Activated CD8-positive, alpha-beta T cell treated with anti-CD3 and anti-CD28 coated beads for 36 hours (primary cell): Measurements from ENCODE around the gene FBXL20. TPM values are rescaled to one million over a fixed set of nuclear protein-coding genes. Genes with fewer than 3 reads are reported as not detected.
"Not testable (repeated sequence)": the region's sequence is repeated elsewhere in the genome, so short reads cannot be mapped to it uniquely, and the experiment has no call there.

Source experiments
- ATAC-seq: fragments of 200-7000 bp; cut with Tn5 transposase; one replicate; pipeline ENCODE4 v1.10.0; 2021; ENCODE audit warnings: mild to moderate bottlenecking, moderate library complexity
- CTCF ChIA-PET: fragments of 350-600 bp; sonication (Branson Sonifier 250); formaldehyde crosslinking; loops from one replicate; lab custom pipeline; 2021; ENCODE audit warnings: antibody characterized with exemption; lab: Charles Lee
- POLR2A ChIA-PET: fragments of 350-600 bp; sonication (Branson Sonifier 250); formaldehyde crosslinking; loops from one replicate; lab custom pipeline; 2021; ENCODE audit warnings: antibody characterized with exemption; lab: Charles Lee
- DNase-seq: peaks from one replicate; pipeline ENCODE4 v3.0.0-alpha.2; 2020
- H3K27ac Mint-ChIP-seq: one replicate; pipeline ENCODE4 v1.8.0; 2021; ENCODE audit warnings: mild to moderate bottlenecking, mixed read lengths
- H3K27me3 Mint-ChIP-seq: one replicate; pipeline ENCODE4 v1.8.0; 2021; ENCODE audit warnings: mixed read lengths
- H3K36me3 Mint-ChIP-seq: one replicate; pipeline ENCODE4 v1.8.0; 2021; ENCODE audit warnings: low read depth, mixed read lengths
- H3K4me1 Mint-ChIP-seq: one replicate; pipeline ENCODE4 v1.8.0; 2021; ENCODE audit warnings: low read depth, mixed read lengths
- H3K4me3 Mint-ChIP-seq: one replicate; pipeline ENCODE4 v1.8.0; 2021; ENCODE audit warnings: mild to moderate bottlenecking, moderate library complexity, mixed read lengths
- H3K9me3 Mint-ChIP-seq: one replicate; pipeline ENCODE4 v1.8.0; 2021; ENCODE audit warnings: mixed read lengths
- CTCF ChIP-seq: fragments of 200-600 bp; IDR thresholded peaks from one replicate; pipeline ENCODE4 v1.8.0; 2022; ENCODE audit warnings: antibody characterized with exemption, mild to moderate bottlenecking
- intact Hi-C: fragments of 100-400 bp; cut with micrococcal nuclease; formaldehyde crosslinking; loops from one replicate; pipeline ENCODE4 v1.10.0; 2022
- total RNA-seq, 2 experiments: library from RNA; stranded (reverse); gene quantifications; one replicate each; pipeline ENCODE4 v1.2.3, GENCODE V29; 2021

Gene FBXL20
- total RNA-seq, 2 experiments from 2014 or later, result 17.7 to 19.1 TPM

GRCh38 chr17:39443326-39443725 is 41.9 kb upstream of the FBXL20 start:
- ATAC-seq, result no peak
- H3K36me3 Mint-ChIP-seq, result peaks cover 46% of the 10 kb centered on the region
- CTCF ChIA-PET, result no interaction called here

GRCh38 chr17:39439868-39440267 is 38.4 kb upstream of the FBXL20 start:
- H3K4me1 Mint-ChIP-seq, H3K9me3 Mint-ChIP-seq, H3K27ac Mint-ChIP-seq, H3K27me3 Mint-ChIP-seq, intact Hi-C loops, H3K4me3 Mint-ChIP-seq, DNase-seq, ATAC-seq: not testable (repeated sequence)
- peaks cover 45% of the 10 kb centered on the region for H3K36me3 Mint-ChIP-seq
- CTCF ChIA-PET, result interaction anchor here (1.2 kb wide), 1 partner anchor 18 kb away, joined by 5 read pairs; no protein-coding TSS in a partner anchor
- POLR2A ChIA-PET, result interaction anchor here (0.6 to 2.7 kb wide), 3 partner anchors 22 to 734 kb away, joined by 3 to 12 read pairs (median 5); partner anchors contain the start of gene CDK12

More at GRCh38 chr17:39443326-39443725, 41.9 kb upstream of the FBXL20 start:
- H3K27ac Mint-ChIP-seq, result no peak overlapping the region
- no peak for TF ChIP-seq CTCF
- intact Hi-C loops, result no loop called here
- H3K9me3 Mint-ChIP-seq, result no peaks in the 10 kb centered on the region
- DNase-seq, result no peak
- no peaks in the 10 kb centered on the region for H3K27me3 Mint-ChIP-seq
- H3K4me3 Mint-ChIP-seq, result no peak overlapping the region
- H3K4me1 Mint-ChIP-seq, result peaks cover 13% of the 10 kb centered on the region
- POLR2A ChIA-PET, result no interaction called here

GRCh38 chr17:39429600-39429999 is 28.2 kb upstream of the FBXL20 start:
- intact Hi-C loops, result no loop called here
- POLR2A ChIA-PET, result no interaction called here
- no peak overlapping the region for H3K27ac Mint-ChIP-seq
- peaks cover 27% of the 10 kb centered on the region for H3K36me3 Mint-ChIP-seq
- no peaks in the 10 kb centered on the region for H3K4me1 Mint-ChIP-seq
- H3K27me3 Mint-ChIP-seq, result no peaks in the 10 kb centered on the region
- ATAC-seq (no peak), DNase-seq (no peak)
- H3K9me3 Mint-ChIP-seq, result no peaks in the 10 kb centered on the region
- no peak for TF ChIP-seq CTCF
- no peak overlapping the region for H3K4me3 Mint-ChIP-seq
- CTCF ChIA-PET, result no interaction called here

- no peak overlapping the region for H3K27ac Mint-ChIP-seq
- ATAC-seq (no peak), DNase-seq (no peak)
- H3K36me3 Mint-ChIP-seq, result peaks cover 26% of the 10 kb centered on the region
- CTCF ChIA-PET, result no interaction called here
- no peaks in the 10 kb centered on the region for H3K9me3 Mint-ChIP-seq
- POLR2A ChIA-PET, result no interaction called here
- H3K27me3 Mint-ChIP-seq, result no peaks in the 10 kb centered on the region
- no peak overlapping the region for H3K4me3 Mint-ChIP-seq
- no peak for TF ChIP-seq CTCF
- H3K4me1 Mint-ChIP-seq, result no peaks in the 10 kb centered on the region
- intact Hi-C loops, result no loop called here
Observed at GRCh38 chr17:39416141-39416540, 14.7 kb upstream of the FBXL20 start.

GRCh38 chr17:39410279-39410678 is 8.9 kb upstream of the FBXL20 start:
- intact Hi-C loops, result no loop called here
- peaks cover 44% of the 10 kb centered on the region for H3K36me3 Mint-ChIP-seq
- no peak for ATAC-seq
- TF ChIP-seq CTCF, result no peak
- H3K9me3 Mint-ChIP-seq, result no peaks in the 10 kb centered on the region
- no peak for DNase-seq
- H3K4me1 Mint-ChIP-seq, result peaks cover 17% of the 10 kb centered on the region
- POLR2A ChIA-PET, result no interaction called here
- H3K27me3 Mint-ChIP-seq, result no peaks in the 10 kb centered on the region
- no peak overlapping the region for H3K4me3 Mint-ChIP-seq
- no peak overlapping the region for H3K27ac Mint-ChIP-seq
- CTCF ChIA-PET, result no interaction called here
